Glutamatergic neuron (in vitro differentiated cells): Measurements from ENCODE around the gene COPS7A. TPM values are rescaled to one million over a fixed set of nuclear protein-coding genes. Genes with fewer than 3 reads are reported as not detected.
A peak's percentile ranks its signal among the peaks of the same experiment; 100 is the strongest.

ENCODE experiments used
- DNase-seq: peaks from one replicate; pipeline ENCODE4 v3.0.0; 2022
- H3K27ac Mint-ChIP-seq: one replicate; pipeline ENCODE4 v1.8.0; 2020; ENCODE audit warnings: mild to moderate bottlenecking, mixed read lengths, inconsistent platforms; ENCODE audit not compliant: unreplicated experiment
- H3K27me3 Mint-ChIP-seq: one replicate; pipeline ENCODE4 v1.8.0; 2020; ENCODE audit warnings: mild to moderate bottlenecking, moderate library complexity, mixed read lengths, inconsistent platforms; ENCODE audit not compliant: unreplicated experiment
- H3K36me3 Mint-ChIP-seq: one replicate; pipeline ENCODE4 v1.8.0; 2020; ENCODE audit warnings: mild to moderate bottlenecking, mixed read lengths, inconsistent platforms; ENCODE audit not compliant: unreplicated experiment
- H3K4me1 Mint-ChIP-seq: one replicate; pipeline ENCODE4 v1.8.0; 2020; ENCODE audit warnings: mild to moderate bottlenecking, low read depth, mixed read lengths, inconsistent platforms; ENCODE audit not compliant: unreplicated experiment
- H3K4me3 Mint-ChIP-seq: one replicate; pipeline ENCODE4 v1.8.0; 2020; ENCODE audit warnings: mild to moderate bottlenecking, mixed read lengths, inconsistent platforms; ENCODE audit not compliant: unreplicated experiment
- H3K9me3 Mint-ChIP-seq: one replicate; pipeline ENCODE4 v1.8.0; 2020; ENCODE audit warnings: mild to moderate bottlenecking, moderate library complexity, mixed read lengths, inconsistent platforms; ENCODE audit not compliant: unreplicated experiment
- CTCF ChIP-seq: fragments of 200-600 bp; sonication (generic); IDR thresholded peaks from one replicate; pipeline ENCODE4 v1.5.0; 2021; ENCODE audit not compliant: partially characterized antibody, unreplicated experiment
- long read RNA-seq: library from polyadenylated mRNA; unstranded; transcript quantifications from one replicate; pipeline ENCODE4 v2.0.0, GENCODE V29; 2020; ENCODE audit not compliant: unreplicated experiment
- total RNA-seq: library from RNA; stranded (reverse); fragmentation: NEBNext Ultra II Directional; extraction: Animal tissue kit (Norgen Biotek cat#: 25700); gene quantifications from one replicate; pipeline ENCODE4 v1.2.1, GENCODE V29; 2021; ENCODE audit not compliant: unreplicated experiment

The COPS7A gene
- total RNA-seq, result 25.9 TPM
- long read RNA-seq, transcript COPS7A-215 (8 exons, 2,127 nt), result major isoform, 7 of 19 reads
- long read RNA-seq, partial matches to known transcripts, result 1 of 19 reads
- long read RNA-seq, other reads (novel, unspliced or antisense), result 4 of 19 reads

- DNase-seq, result peak; percentile 95
- TF ChIP-seq CTCF, result no peak
- H3K4me3 Mint-ChIP-seq, result peak within 1 kb of the TSS; percentile 96
- H3K9me3 Mint-ChIP-seq, result peaks cover 10% of the 10 kb centered on the region
- peaks cover 3% of the 10 kb centered on the region for H3K4me1 Mint-ChIP-seq
- no peaks in the 10 kb centered on the region for H3K36me3 Mint-ChIP-seq
- peaks cover 5% of the 10 kb centered on the region for H3K27me3 Mint-ChIP-seq
- H3K27ac Mint-ChIP-seq, result peak within 1 kb of the TSS; percentile 94
These were observed at the start of gene COPS7A for GRCh38 chr12:6723607-6724408. TSS of gene COPS7A (plus strand) at chr12:6724046. CDS start at chr12:6724657, 611 bp downstream.

- H3K27ac Mint-ChIP-seq, result no peak overlapping the region
- H3K9me3 Mint-ChIP-seq, result peaks cover 1% of the 10 kb centered on the region
- TF ChIP-seq CTCF, result no peak
- H3K4me3 Mint-ChIP-seq, result no peak overlapping the region
- H3K36me3 Mint-ChIP-seq, result no peaks in the 10 kb centered on the region
- H3K4me1 Mint-ChIP-seq, result no peaks in the 10 kb centered on the region
- peaks cover under 1% of the 10 kb centered on the region for H3K27me3 Mint-ChIP-seq
- no peak for DNase-seq
These were observed 46.9 kb upstream of the COPS7A start for GRCh38 chr12:6676962-6677361.

- peak; percentile 76 for TF ChIP-seq CTCF
- Mint-ChIP-seq H3K9me3 (peaks cover 7% of the 10 kb centered on the region), H3K27ac (peak overlapping the region; percentile 52), H3K4me1 (peaks cover 23% of the 10 kb centered on the region), H3K27me3 (peaks cover 4% of the 10 kb centered on the region), H3K36me3 (no peaks in the 10 kb centered on the region), H3K4me3 (peak overlapping the region; percentile 52)
- peak; percentile 34 for DNase-seq
These were observed 39.2 kb upstream of the COPS7A start for GRCh38 chr12:6684609-6685008.

GRCh38 chr12:6685814-6686213 is 38.0 kb upstream of the COPS7A start:
- H3K4me3 Mint-ChIP-seq, result no peak overlapping the region

More at GRCh38 chr12:6685814-6686213, 38.0 kb upstream of the COPS7A start:
- no peak overlapping the region for H3K27ac Mint-ChIP-seq
- H3K9me3 Mint-ChIP-seq, result peaks cover 9% of the 10 kb centered on the region
- H3K27me3 Mint-ChIP-seq, result peaks cover 9% of the 10 kb centered on the region
- H3K36me3 Mint-ChIP-seq, result no peaks in the 10 kb centered on the region
- TF ChIP-seq CTCF, result no peak
- peaks cover 26% of the 10 kb centered on the region for H3K4me1 Mint-ChIP-seq
- no peak for DNase-seq
